Neuronal stem cell (in vitro differentiated cells): ENCODE data around the gene AKAP6.

ENCODE experiments used
- DNase-seq: peaks from one replicate; pipeline ENCODE4 v3.0.0-alpha.2; 2013; ENCODE audit warnings: low spot score
- H2AFZ ChIP-seq: one replicate; pipeline ENCODE4 v1.6.1; 2013; ENCODE audit warnings: mild to moderate bottlenecking, low read length, inconsistent platforms
- H2AK5ac ChIP-seq: 2 replicates; pipeline ENCODE4 v1.6.1; 2013; ENCODE audit warnings: low read depth, mild to moderate bottlenecking, inconsistent platforms, low read length, moderate library complexity, mixed read lengths
- H2BK120ac ChIP-seq: 2 replicates; pipeline ENCODE4 v1.6.1; 2013; ENCODE audit warnings: low read depth, mild to moderate bottlenecking, inconsistent platforms, low read length, moderate library complexity, mixed read lengths
- H2BK12ac ChIP-seq: one replicate; pipeline ENCODE4 v1.6.1; 2013; ENCODE audit warnings: low read length, inconsistent platforms
- H2BK15ac ChIP-seq: 2 replicates; pipeline ENCODE4 v1.6.1; 2013; ENCODE audit warnings: mild to moderate bottlenecking, low read length, inconsistent platforms, mixed read lengths
- H2BK5ac ChIP-seq: one replicate; pipeline ENCODE4 v1.6.1; 2013; ENCODE audit warnings: inconsistent platforms, mild to moderate bottlenecking, low read length, moderate library complexity
- H3K14ac ChIP-seq: one replicate; pipeline ENCODE4 v1.6.1; 2013; ENCODE audit warnings: low read length, inconsistent platforms
- H3K18ac ChIP-seq: 2 replicates; pipeline ENCODE4 v1.6.1; 2013; ENCODE audit warnings: low read length, inconsistent platforms
- H3K23ac ChIP-seq: 2 replicates; pipeline ENCODE4 v1.6.1; 2013; ENCODE audit warnings: low read depth, mild to moderate bottlenecking, mixed read lengths, low read length, inconsistent platforms; ENCODE audit not compliant: poor library complexity
- H3K27ac ChIP-seq: replicated peaks from 3 replicates; pipeline ENCODE4 v1.5.1; 2013; ENCODE audit warnings: low read length, inconsistent platforms
- H3K27me3 ChIP-seq, 3 experiments: 2 replicates each; pipeline ENCODE4 v1.6.1; 2013; ENCODE audit warnings: low read length in 3 of 3, mild to moderate bottlenecking in 2 of 3, inconsistent platforms in 1 of 3, low read depth in 1 of 3, mixed read lengths in 1 of 3, moderate library complexity in 1 of 3; ENCODE audit not compliant: control insufficient read depth in 3 of 3, insufficient read depth in 3 of 3
- H3K36me3 ChIP-seq, 2 donors: replicated peaks in 1 of 2; 2 replicates each; pipeline ENCODE4 v1.6.1; 2013; ENCODE audit warnings: low read length in 2 of 2; ENCODE audit not compliant: control insufficient read depth in 2 of 2, insufficient read depth in 2 of 2
- H3K4ac ChIP-seq: 2 replicates; pipeline ENCODE4 v1.6.1; 2013; ENCODE audit warnings: inconsistent platforms, mild to moderate bottlenecking, low read length, moderate library complexity
- H3K4me1 ChIP-seq, 2 donors: 1 replicate in 1 of 2; 2 replicates in 1 of 2; pipeline ENCODE4 v1.6.1; 2013; ENCODE audit warnings: low read length in 2 of 2, low read depth in 1 of 2; ENCODE audit not compliant: control insufficient read depth in 2 of 2, insufficient read depth in 1 of 2
- H3K4me2 ChIP-seq: one replicate; pipeline ENCODE4 v1.6.1; 2013; ENCODE audit warnings: mild to moderate bottlenecking, low read length, inconsistent platforms; ENCODE audit not compliant: insufficient read depth, poor library complexity, severe bottlenecking
- H3K4me3 ChIP-seq, 2 donors: 2 replicates each; pipeline ENCODE4 v1.5.1; 2013; ENCODE audit warnings: low read length in 2 of 2, mild to moderate bottlenecking in 2 of 2, inconsistent platforms in 1 of 2, moderate library complexity in 1 of 2
- H3K79me1 ChIP-seq: one replicate; pipeline ENCODE4 v1.6.1; 2013; ENCODE audit warnings: low read depth, mild to moderate bottlenecking, inconsistent platforms, low read length, moderate library complexity
- H3K9ac ChIP-seq: one replicate; pipeline ENCODE4 v1.6.1; 2013; ENCODE audit warnings: mild to moderate bottlenecking, low read depth, low read length, inconsistent platforms; ENCODE audit not compliant: poor library complexity
- H3K9me3 ChIP-seq, 2 donors: replicated peaks in 1 of 2; 2 replicates each; pipeline versions ENCODE3 to v1.6.1; 2013; ENCODE audit warnings: low read length in 2 of 2, mild to moderate bottlenecking in 2 of 2, inconsistent platforms in 1 of 2, low read depth in 1 of 2, mixed read lengths in 1 of 2, moderate library complexity in 1 of 2; ENCODE audit not compliant: control insufficient read depth in 2 of 2, insufficient read depth in 1 of 2
- H4K8ac ChIP-seq: one replicate; pipeline ENCODE4 v1.6.1; 2013; ENCODE audit warnings: low read depth, mild to moderate bottlenecking, inconsistent platforms, low read length, moderate library complexity
- H4K91ac ChIP-seq: one replicate; pipeline ENCODE4 v1.6.1; 2013; ENCODE audit warnings: low read length, low read depth, mild to moderate bottlenecking, inconsistent platforms; ENCODE audit not compliant: poor library complexity
- WGBS, 2 donors: extraction: QIAGEN DNeasy Blood & Tissue Kit; methylation state at CpG; one replicate each; pipeline ENCODE4 v1.1.7; 2013; ENCODE audit warnings: missing lambda C conversion rate in 2 of 2, mixed read lengths in 1 of 2; ENCODE audit not compliant: insufficient read length in 2 of 2, insufficient replicate concordance in 1 of 2; ENCODE audit errors: extremely low coverage in 2 of 2; 5-methylcytosine and 5-hydroxymethylcytosine counted together

AKAP6 gene

DNA sequence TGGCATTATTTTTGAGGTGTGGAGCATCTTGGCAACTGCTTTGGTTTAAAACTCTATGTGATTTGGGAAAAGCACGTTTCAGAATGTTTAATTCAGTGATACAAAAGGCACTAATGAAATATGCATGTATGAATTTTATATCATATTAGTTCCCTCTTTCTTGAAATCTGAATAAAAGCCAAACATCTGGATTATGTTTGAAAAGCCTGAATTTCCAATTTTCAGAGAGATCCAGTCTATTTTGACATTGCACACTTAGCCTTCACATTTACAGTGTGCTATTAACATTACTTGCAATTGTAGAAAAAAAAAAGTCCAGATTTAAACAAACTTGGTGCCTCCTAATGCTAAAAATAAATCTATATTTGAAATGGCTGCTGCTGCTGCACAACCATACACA lies 390.5 kb downstream of the AKAP6 start:
- Histone ChIP-seq H2BK5ac (no peak overlapping the region), H3K79me1 (no peaks in the 10 kb centered on the region), H3K9ac (no peak overlapping the region), H2BK120ac (no peak overlapping the region), H3K18ac (no peak overlapping the region), H4K91ac (no peak overlapping the region), H3K23ac (no peak overlapping the region), H4K8ac (no peak overlapping the region), H3K27ac (no peak overlapping the region), H2BK15ac (no peak overlapping the region), H3K4me1 (peaks cover 0 to 7% of the 10 kb centered on the region in 2 donors), H3K14ac (no peak overlapping the region), H2AK5ac (no peak overlapping the region), H2BK12ac (no peak overlapping the region), H3K9me3 (no peaks in the 10 kb centered on the region), H3K4me3 (no peak overlapping the region), H3K4ac (no peak overlapping the region), H3K4me2 (no peak overlapping the region), H3K36me3 (no peaks in the 10 kb centered on the region), H2AFZ (no peak overlapping the region), H3K27me3 (no peaks in the 10 kb centered on the region)
- no peak for DNase-seq
- no CpG with 5 or more reads among the region's 1 CpG for WGBS, 2 donors

DNA sequence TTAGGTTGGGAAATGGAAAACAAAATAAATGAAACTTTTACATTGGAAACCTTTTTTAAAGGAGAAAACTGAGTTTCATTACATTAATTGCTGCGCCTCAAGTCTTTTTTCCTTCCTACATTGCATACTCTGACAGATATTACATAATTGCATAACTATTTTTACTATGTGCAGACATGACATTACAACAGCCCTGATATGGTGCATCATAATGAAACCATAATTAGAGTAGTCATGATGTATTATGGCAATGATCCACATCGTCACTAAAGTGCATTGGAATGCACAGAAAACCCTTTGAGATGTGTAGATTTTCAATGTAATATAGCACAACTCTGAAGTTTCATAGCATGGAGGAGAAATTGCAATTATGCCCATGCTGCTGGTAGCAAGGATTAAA lies 391.8 kb downstream of the AKAP6 start:
- no peak overlapping the region for H3K4ac ChIP-seq
- no peak overlapping the region for H4K8ac ChIP-seq
- no peak overlapping the region for H3K27ac ChIP-seq
- H2AK5ac ChIP-seq = no peak overlapping the region
- no peak overlapping the region for H3K14ac ChIP-seq
- no peak overlapping the region for H3K23ac ChIP-seq
- DNase-seq = no peak
- H2AFZ ChIP-seq = no peak overlapping the region
- no peak overlapping the region for H3K18ac ChIP-seq
- no peak overlapping the region for H3K4me3 ChIP-seq
- no peak overlapping the region for H2BK12ac ChIP-seq
- no peak overlapping the region for H2BK5ac ChIP-seq
- no peak overlapping the region for H4K91ac ChIP-seq
- no peak overlapping the region for H2BK120ac ChIP-seq
- no peaks in the 10 kb centered on the region for H3K79me1 ChIP-seq
- H3K4me2 ChIP-seq = no peak overlapping the region
- H3K9ac ChIP-seq = no peak overlapping the region
- no CpG with 5 or more reads among the region's 2 CpGs for WGBS, 2 donors
- H3K36me3 ChIP-seq = no peaks in the 10 kb centered on the region
- H3K27me3 ChIP-seq = no peaks in the 10 kb centered on the region
- peaks cover 0 to 18% of the 10 kb centered on the region in 2 donors for H3K4me1 ChIP-seq
- H2BK15ac ChIP-seq = no peak overlapping the region
- no peaks in the 10 kb centered on the region for H3K9me3 ChIP-seq

DNA sequence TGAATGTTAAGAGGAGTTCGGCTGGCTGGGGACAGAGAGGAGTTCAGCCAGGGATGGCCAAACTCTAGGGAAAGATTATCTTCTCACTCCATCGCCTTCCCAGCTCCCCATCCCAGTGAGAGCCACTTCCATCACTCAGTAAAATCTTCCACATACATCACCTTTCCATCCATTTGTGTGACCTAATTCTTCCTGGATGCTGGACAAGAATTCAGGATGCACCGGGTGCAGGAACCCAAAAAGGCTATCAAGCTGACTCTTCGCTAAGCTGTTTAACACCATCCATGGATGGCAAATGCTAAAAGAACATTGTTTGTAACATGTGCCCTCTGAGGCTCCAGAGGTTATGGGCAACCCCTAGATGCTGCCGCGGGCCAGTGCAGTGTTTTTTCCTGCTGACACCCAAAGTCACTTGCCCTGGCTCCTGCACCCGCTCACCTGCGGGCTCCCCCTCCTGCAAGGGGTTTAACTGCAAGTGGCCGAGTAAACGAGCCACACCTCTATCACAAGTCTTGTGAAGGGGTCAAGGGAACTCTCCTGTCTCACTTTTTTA lies 393.6 kb downstream of the AKAP6 start:
- H2AFZ ChIP-seq = no peak overlapping the region
- no peak overlapping the region for H3K4me3 ChIP-seq
- H3K23ac ChIP-seq = no peak overlapping the region
- no peak for DNase-seq
- H3K27me3 ChIP-seq = no peaks in the 10 kb centered on the region
- WGBS, 2 donors = no CpG with 5 or more reads among the region's 10 CpGs
- no peaks in the 10 kb centered on the region for H3K36me3 ChIP-seq
- no peak overlapping the region for H3K9ac ChIP-seq
- no peak overlapping the region for H2BK12ac ChIP-seq
- H3K4me2 ChIP-seq = no peak overlapping the region
- H4K91ac ChIP-seq = no peak overlapping the region
- H3K14ac ChIP-seq = no peak overlapping the region
- H3K4ac ChIP-seq = no peak overlapping the region
- peaks cover 2 to 32% of the 10 kb centered on the region in 2 donors for H3K4me1 ChIP-seq
- no peaks in the 10 kb centered on the region for H3K9me3 ChIP-seq
- peak overlapping the region; percentile 53 for H3K18ac ChIP-seq
- H4K8ac ChIP-seq = no peak overlapping the region
- H2BK15ac ChIP-seq = no peak overlapping the region
- no peak overlapping the region for H3K27ac ChIP-seq
- H3K79me1 ChIP-seq = no peaks in the 10 kb centered on the region
- H2AK5ac ChIP-seq = no peak overlapping the region
- no peak overlapping the region for H2BK120ac ChIP-seq
- no peak overlapping the region for H2BK5ac ChIP-seq

DNA sequence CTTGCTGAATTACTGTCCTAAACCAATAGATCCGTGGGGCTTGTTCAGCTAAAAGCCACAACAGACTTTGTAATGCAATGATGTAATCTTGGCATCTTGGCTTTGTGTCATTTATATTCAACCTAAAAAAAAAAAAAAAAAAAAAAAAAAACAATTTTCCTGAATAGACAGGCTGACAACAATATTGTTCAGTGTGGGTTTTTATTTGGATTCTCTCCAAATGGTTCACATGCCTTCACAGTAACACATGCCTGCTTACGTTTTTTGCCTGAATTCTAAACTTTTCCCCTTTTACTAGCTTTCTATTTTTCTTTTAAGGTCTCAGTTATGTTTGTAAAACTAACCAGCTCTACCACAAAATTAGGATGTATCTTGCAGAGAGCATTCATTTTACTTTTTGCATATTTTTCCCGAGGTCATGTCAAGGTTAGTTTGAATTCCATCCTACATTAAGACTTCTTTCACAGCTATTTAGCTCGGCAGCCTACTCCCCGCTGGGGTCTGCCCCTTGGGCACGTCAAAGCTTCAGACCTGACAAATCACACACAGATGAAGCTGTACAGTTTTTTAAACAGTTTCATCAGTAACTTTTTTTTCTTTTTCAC lies 395.9 kb downstream of the AKAP6 start:
- no peak overlapping the region for H2BK120ac ChIP-seq
- no peaks in the 10 kb centered on the region for H3K36me3 ChIP-seq
- H3K9me3 ChIP-seq = no peaks in the 10 kb centered on the region
- no peak overlapping the region for H2BK15ac ChIP-seq
- H3K23ac ChIP-seq = no peak overlapping the region
- H2AK5ac ChIP-seq = no peak overlapping the region
- H4K8ac ChIP-seq = no peak overlapping the region
- no peak overlapping the region for H2AFZ ChIP-seq
- no peak overlapping the region for H3K27ac ChIP-seq
- no CpG with 5 or more reads among the region's 6 CpGs for WGBS, 2 donors
- H3K9ac ChIP-seq = no peak overlapping the region
- no peak overlapping the region for H2BK5ac ChIP-seq
- no peak for DNase-seq
- no peak overlapping the region for H2BK12ac ChIP-seq
- no peaks in the 10 kb centered on the region for H3K27me3 ChIP-seq
- H3K79me1 ChIP-seq = no peaks in the 10 kb centered on the region
- no peak overlapping the region for H3K4me2 ChIP-seq
- no peak overlapping the region for H3K18ac ChIP-seq
- H3K4me3 ChIP-seq = peak overlapping the region in 1 of 2 donors; percentile 2
- H3K14ac ChIP-seq = no peak overlapping the region
- no peak overlapping the region for H3K4ac ChIP-seq
- no peak overlapping the region for H4K91ac ChIP-seq
- H3K4me1 ChIP-seq = peaks cover 8 to 46% of the 10 kb centered on the region in 2 donors
